ENCODE measurements around the gene CYTH3.

- no peak for TF ChIP-seq CTCF (IDR thresholded peaks at IDR 0.05)
- TF ChIP-seq ZC3H11A (IDR thresholded peaks at IDR 0.05), result no peak
- TF ChIP-seq PBX3 (IDR thresholded peaks at IDR 0.05), result no peak
- TF ChIP-seq MAZ (IDR thresholded peaks at IDR 0.05; ENCODE audit: borderline replicate concordance, low read depth, low read length), result no peak
- no peak for TF ChIP-seq POLR2AphosphoS2 (conservative IDR thresholded peaks at IDR 0.05; ENCODE audit: low read length)
- no peak for TF ChIP-seq POLR2A (IDR thresholded peaks at IDR 0.05; ENCODE audit: low read length)
Measured at GRCh38 chr7:6163402-6163801, 109.0 kb downstream of the CYTH3 start.

All from A549 (cell line).